ENCODE results near the gene NIFK.

- TF ChIP-seq EZH2 (IDR thresholded peaks at IDR 0.05; ENCODE audit: low read length) (no peak), CTCF (optimal IDR thresholded peaks at IDR 0.05 in 1 of 3, IDR thresholded peaks at IDR 0.05 in 1 of 3, conservative IDR thresholded peaks at IDR 0.05 in 1 of 3; ENCODE audit: extremely low read depth in 1 of 3, insufficient read depth in 2 of 3, low read length in 3 of 3) (no peak)
Observed at GRCh38 chr2:121771976-121772742, 35.5 kb upstream of the NIFK start.

Data from keratinocyte (primary cell).